NCI-H1092 treated with DMSO at 0.1 percent for 48 hours (cell line): ENCODE results near the gene ANKRD1.
"Not testable (repeated sequence)": the region's sequence is repeated elsewhere in the genome, so short reads cannot be mapped to it uniquely, and the experiment has no call there.

Experiments used
- DNase-seq: peaks from one replicate; lab custom pipeline; 2025; lab: John Stamatoyannopoulos, UW

The ANKRD1 gene

DNA sequence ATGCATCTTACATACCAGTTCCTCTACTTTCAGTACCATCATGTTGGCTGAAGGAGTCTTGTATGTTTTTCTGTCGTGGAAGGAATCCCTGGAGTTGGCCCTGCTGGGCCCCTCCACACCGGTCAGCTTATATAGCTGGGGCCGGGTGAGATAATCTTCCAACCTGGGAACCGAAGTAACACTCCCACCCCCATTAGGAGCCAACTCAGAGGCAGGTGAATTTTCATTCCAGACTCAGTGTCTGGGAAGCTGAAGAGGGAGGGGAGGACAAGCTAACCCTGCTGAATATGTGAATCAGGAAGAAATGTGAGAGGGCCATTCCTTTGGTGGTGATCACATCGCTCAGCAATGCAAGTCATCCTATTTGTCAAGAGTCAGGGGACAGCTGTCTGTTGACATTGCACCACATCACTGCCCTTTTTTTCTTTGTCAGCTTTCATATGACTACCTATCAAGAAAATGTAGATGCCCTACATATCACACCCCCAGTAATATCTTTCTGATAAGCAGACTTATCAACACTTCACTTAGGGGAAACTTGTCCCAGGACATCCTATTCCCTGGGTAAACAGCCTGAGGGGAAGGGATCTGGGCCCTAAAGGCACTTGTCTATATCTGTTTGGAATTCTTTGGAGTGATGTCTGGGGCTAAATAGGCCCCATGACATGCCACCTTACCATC lies at the start of gene ANKRD1:
TSS of gene ANKRD1 (minus strand) at position 102 of the 681 bp plus-strand sequence. CDS start at position 42, 60 bp downstream.
- DNase-seq: no peak

DNA sequence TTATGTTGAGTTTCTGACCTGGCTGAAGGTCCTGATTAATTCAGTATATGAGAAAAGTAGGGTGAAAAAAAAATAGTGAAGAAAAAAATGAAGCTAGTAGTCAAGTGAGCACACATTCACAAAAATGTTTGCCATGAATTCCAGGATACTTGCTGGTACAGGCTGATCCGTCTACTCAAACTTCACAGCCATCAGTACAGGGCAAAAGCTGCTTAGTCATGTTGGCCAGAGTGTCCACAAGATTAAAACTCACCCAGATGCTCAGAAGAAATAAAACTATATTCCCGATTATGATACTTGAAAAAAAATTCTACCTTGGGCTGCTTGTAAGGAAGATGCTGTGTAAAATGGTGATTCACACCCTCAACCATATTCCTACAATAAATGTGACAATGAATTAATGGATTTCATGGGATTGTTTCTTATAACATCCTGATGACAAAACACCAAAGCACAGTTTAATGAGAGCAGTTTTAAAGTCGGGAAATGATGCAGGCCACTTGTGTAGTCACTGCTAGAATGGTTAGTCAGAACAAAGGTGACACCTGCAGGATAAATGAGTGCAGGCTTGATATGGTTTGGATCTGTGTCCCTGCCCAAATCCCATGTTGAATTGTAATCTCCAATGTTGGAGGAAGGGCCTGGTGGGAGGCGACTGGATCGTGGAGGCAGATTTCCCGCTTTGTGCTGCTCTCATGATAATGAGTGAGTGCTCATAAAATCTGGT lies 49.2 kb upstream of the ANKRD1 start:
- no peak for DNase-seq

DNA sequence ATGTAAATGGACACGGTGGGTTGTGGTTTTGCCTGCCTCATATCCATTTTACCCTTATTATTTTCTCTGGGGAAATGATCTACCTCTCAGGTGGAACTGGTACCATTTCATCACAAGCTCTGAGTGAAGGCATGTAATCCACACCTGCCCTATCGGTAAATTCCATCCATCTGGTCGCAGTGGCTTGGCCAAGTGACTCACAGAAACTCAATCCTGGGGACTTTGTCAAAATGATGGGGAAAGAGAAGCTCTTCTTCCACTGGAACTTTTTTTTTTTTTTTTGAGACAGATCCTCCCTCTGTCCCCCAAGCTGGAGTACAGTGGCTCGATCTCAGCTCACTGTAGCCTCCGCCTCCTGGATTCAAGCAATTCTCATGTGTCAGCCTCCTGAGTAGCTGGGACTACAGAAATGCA lies 48.2 kb upstream of the ANKRD1 start:
- no peak for DNase-seq

DNA sequence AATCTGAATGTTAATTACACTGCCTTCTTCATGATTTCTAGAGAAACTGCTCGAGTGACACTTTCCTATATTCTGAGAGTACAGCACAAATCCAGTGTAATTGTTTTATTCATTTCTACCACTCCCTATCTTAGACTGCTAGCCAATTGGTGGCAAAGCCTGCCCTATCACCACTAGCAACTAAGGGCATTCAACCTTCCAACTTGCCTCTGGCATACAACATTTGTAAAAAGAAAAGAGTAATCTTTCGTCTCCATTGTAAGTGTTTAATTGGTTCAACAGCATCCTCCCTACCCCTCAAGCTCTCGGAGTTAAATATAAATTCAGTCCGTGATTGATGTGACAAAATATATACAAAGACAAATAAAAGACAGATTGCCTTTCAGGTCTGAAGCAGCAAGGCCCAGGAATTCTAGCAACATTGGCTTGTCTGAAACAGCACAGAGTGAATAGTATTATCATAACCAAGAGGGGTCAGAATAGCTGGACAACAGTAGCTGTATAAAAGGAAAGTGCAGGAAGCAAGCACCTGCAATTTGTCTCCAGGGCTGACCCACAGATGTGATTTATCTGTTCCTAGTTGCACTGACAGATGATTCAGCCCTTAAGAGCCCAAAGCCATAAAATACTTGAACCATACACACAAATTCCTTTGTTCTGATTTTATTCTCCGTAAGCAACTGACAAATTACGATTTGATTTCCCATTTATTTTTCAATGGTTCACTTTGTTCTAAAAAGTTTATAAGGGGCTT lies 47.6 kb upstream of the ANKRD1 start:
- no peak for DNase-seq

DNA sequence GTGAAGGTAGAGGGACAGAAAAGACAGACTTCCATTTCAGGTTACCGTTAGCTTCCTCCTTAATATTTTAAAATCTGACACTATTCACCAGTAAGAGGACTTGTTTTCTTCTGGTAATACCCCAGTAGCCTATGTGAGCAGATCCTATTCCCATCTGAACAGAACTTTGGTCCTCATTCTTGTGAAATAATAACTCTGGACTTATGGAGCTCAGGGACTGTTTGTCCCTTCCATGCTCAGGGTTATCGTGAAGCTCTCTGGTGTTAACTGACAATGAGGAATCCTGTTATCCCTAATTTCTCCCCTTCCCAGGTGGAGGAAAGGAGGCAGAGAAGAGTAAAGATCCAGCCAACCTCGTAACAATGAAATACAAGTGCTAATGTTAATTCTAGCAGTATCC lies 47.0 kb upstream of the ANKRD1 start:
- DNase-seq: no peak

DNA sequence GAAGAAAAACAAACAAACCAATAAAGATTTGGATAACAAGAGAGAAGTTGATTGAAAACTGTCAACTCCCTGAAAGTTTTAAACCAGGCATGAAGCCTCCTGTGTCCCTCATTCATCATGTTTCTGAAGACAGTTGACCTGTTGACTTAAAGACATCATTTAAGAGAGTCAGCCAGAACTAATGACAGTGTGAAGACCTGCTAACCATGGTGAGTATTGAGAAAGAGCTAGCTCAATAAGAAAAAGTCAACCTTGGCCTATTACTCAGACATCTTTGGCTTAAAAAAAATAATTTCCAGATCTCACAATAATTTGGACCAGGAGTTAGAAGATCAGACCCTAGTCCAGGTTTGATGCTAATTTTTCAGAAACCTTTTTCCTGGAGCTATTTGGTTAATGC lies 45.3 kb upstream of the ANKRD1 start:
- no peak for DNase-seq

DNA sequence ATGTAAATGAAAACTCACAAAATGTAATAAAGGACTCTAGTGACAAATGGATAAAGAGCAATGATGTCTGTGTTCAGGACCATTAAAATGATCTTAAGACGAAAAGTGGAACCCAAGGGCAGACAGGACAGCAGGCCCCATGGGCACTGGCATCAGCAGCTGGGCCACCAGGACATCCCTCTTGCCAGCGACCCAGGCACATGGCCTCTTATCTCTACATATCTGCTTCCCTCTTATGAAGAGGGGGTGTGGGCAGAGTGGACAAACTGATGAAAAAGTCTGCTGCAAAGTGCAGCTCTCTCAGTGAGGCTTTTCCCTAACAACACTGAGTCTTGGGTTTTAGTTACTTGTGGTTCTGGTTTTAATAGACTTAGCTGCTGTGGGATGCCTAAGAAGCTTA lies 44.8 kb upstream of the ANKRD1 start:
- no peak for DNase-seq

DNA sequence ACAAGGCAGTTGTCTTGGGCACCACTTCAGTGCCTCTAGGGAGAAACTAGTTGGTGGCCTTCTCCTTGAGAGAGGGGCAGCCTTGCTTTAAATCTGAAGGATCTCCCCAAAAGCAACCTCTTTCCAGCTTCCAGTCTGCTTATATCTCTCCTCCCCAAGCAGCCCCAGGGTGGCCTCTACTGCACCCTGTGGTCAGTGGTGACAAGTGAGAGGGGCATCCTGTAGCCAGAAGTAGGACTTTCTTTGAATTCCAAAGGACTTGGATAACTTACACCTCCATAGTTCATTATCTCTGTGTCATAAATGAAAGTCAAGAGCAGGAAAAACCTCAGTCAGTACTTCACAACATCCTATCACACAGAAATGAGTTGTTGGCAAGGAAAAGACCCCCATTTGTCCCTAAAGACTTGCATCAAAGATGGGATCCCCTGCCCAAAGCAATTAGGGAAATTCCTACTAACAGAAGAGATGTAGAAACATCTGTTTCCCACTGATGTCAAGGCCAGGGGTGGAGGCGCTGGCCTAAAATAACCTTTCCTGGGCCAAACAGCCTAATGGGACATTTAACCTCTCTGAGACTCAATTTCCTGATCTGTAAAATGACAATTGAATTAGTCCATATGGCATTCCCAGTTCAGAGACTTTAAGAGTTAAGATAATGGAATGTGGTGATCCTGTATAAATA lies 44.0 kb upstream of the ANKRD1 start:
- no peak for DNase-seq

DNA sequence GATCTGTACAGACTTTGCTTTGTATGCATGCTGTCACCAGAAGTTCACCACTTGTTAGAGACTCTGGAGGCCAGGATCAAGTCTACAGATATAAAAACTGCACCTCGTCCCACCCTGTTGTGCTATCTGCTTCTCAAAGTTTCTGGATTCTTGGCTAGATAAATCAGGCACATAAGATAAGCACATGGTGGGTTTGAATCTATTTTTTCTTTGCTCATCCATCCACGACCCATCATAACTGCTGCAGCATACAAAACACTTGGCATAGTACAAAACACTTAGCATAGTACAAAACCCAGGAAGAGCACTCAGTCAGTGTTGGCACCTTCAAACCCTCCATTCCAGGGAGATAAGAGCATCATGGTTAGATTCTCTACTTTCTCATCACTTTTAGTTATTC lies 42.4 kb upstream of the ANKRD1 start:
- DNase-seq: no peak

DNA sequence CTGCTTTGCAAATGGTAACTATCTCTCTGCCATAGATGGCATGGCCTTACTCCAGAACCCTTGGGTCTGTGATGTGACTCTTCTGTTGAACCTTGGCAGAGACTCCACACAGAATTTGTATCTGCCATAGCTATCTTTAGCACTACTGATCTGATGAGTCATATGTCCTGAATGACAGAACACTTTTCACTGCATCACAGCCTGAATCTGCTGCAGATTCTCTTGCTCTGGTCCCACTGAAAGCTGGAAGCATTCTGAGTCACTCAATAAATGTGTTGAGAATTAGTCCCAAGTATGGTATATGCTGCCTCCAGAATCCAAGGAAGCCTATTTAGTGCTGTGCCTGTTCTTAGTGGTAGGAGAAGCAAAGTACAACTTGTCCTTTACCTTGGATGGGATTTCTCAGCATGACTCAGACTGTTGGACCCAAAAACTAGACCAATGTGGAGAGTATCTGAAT lies 39.5 kb upstream of the ANKRD1 start:
- no peak for DNase-seq

DNA sequence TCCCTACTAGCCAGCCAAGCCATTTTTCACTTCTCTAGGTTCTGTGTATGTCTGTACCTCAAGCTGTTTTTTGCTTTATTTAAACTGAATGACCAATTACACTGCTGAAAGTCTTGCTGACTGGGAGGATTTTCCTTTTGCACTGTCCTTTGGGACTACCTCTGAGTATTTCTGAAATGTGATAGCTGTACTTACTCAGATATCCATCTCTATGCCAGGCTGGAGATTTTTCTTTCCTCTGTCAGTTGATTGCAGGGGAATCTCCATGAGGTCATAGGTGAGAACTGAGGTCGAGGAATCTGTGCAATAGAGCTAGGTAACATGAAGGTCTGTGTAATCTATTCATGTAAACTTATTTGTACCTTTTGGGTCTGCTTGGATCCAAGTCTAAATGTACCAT lies 38.9 kb upstream of the ANKRD1 start:
- DNase-seq: no peak

DNA sequence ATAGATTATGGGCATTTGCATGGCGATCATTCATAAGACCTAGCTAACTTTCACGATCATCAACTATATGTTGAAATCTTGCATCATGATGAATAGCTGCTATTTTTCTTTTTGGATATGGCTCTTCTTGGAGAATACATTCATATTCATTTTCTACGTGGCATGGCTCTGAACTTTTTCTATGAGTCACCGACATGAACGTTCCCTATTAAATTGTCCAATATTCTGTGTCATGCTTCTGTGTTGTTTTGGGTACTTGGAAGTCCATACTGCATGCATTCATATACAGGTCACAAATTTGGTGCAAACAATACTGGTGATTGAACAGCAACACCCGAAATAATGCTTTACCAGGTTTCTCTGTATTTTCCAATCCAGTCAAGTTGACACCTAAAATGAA lies 37.9 kb upstream of the ANKRD1 start:
- DNase-seq: no peak

DNA sequence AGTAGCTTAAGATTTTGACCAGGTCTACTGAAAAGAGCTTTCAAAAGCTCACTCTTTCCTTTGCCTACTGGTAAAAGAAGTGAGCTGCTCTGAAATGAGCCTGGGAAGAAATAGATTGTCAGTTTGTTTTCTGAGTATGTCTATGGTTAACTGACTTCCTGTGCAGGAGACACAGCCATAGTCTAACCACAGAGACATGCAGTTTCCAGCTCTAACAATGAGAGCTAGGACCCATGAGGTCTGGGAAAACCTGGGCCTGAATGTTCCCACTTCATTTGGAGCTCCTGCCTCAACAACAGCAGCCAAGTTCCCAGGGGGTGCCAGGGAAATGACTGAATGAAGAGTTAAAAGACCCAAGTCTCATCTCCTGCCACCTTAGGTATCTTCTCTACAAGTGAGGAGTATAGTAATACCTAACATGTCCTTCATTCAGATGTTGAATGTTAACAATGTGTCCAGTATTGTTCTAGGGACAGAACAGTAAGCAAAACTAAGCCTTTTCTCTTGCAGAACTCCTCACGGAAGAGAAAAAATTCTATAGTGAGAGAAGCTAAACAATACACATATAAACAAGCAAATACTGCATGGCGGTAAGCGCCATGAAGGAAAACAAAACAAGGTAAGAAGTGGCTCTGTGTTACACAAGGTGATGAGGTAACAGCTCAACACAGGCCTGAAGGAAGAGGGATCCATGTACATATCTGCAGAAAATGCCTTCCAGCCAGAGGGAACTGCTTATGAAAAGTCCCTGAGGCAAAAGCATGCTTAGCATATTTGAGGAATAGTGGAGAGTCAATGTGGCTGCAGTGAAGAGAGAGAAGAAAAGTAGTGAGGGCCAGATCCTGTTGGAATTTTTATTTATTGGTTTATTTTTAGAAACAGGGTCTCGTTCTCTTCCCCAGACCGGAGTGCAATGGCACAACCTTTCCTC lies 26.4 kb upstream of the ANKRD1 start:
- no peak for DNase-seq

DNA sequence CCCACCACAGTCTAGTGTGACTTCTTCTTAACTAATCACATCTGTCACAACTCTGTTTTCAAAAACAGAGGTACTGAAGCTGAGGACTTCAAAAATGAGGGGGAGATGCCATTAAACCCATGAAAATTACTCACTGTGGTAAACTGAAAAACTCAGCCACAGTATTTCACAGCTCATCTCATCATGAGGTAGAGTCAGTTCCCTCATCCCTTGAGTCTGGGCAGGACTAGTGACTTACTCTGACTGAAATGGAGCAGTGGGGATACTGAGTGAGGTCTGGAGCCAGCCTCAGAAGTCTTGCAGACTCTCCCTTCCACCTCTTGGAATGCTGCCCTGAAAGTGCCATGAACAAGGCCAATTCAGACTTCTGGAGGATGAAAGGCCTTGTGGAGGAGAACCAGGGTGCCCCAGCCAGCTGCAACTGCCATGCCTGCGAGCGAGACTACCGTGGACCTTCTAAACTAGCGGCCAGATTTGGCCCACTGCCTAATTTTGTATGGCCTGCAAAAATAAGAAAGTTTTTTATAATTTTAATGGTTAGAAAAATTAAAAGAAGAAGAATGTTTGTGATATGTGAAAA lies 24.7 kb upstream of the ANKRD1 start:
- DNase-seq: no peak

DNA sequence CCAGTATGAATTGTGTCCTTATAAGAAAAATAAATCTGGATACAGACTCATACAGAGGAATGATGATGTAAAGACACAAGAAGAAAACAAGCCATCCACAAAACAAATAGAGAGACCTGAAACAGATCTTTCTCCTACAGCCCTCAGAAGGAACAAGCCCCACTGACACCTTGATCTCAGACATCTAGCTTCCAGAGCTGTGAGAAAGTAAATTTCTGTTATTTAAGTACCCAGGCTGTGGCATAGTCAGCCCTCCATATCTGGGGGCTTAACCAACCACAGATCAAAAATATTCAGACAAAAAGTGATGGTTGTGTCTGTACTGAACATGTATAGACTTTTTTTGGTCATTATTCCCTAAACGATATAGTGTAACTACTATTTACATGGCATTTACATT lies 23.9 kb upstream of the ANKRD1 start:
- DNase-seq: no peak

DNA sequence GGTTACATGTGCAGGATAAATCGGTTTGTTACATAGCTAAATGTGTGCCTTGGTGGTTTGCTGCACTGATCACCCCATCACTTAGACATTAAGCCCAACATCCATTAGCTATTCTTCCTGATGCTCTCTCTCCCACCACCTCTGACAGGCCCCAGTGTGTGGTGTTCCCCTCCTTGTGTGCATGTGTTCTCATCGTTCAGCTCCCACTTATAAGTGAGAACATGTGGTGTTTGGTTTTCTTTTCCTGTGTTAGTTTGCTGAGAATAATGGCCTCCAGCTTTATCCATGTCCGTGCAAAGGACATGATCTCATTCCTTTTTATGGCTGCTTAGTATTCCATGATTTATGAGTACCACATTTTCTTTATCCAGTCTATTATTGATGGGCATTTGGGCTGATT lies 22.1 kb upstream of the ANKRD1 start:
- not testable (repeated sequence) for DNase-seq

DNA sequence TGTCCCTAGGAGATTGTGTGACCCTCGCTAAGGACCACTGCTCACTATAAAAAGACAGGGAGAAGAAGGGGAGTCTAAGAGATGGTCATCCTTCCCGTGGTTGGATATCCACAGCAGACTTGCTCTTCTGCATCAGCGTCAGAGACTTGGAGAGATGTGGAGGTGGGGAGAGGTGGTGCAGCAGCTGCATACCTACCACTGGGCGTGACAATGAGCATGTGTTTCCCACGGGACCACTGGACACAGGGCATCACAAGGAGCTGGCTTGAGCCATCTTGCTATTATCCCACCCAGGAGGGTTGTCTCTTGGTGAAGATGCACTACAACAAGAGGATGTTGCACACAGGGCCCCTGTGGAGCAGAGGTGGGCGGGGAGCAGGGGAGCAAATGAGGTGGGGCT lies 18.8 kb upstream of the ANKRD1 start:
- DNase-seq: no peak

DNA sequence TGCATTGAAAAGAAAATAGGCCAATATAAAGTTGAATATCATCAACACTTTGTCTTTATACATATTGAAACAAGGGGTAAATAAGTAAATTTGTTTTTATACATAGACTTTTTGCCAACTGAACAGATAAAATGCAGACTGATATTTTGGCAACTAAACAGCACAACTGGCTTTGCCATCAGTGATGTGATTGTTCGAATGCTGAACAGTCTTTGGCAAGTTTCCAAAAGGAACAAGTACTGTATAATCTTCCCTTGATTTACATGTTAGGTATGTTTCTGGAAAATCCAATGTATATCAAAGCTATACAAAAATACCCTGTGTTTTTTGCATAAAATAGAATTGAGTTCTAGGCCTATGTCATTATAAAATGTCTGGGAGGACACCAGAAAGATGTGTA lies 18.2 kb upstream of the ANKRD1 start:
- DNase-seq: no peak

DNA sequence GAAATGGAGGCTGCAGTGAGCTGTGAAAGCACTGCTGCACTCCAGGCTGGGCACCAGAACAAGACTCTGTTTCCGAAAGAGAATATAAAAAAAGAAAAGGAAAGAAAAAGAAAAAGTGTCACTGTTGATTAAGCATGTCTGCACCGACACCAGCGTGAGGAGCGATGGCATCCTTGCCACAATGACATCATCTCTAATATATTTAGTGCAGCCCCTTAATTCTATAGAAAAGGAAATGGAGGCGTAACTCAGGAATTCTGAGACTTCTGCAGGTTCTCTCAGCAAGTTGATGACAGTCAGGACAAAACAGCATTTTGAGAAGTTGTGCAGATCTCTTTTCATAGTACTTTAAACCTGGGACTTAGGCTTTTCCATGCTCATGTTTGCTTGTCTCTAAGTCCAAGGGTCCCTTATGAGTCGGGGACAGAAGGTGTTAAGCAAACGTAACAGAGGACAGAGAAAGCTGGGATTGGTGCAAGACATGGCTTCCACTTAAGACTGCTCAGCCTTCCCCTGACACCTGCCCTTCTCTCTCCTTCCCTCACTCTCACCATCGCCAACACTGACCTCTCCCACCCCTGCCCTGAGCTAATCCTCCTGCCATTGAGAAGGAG lies 16.9 kb upstream of the ANKRD1 start:
- no peak for DNase-seq

DNA sequence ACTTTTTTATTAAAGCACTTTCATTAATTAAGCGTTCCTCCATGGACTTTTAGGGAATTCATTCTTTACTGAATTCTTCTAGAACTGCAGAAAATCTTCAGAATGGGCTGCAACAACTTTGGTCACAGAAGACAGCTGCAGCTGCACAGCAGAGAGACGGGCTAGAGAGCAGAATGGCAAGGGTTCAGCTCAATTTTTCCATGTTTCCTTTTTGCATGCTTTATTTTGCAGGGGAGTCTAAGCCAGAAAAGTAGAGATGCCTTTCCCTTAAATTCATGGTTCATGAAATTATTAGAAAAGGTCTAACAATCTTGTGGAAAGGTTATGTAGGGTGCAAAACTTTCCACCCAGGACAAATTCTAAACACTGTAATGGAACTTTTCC lies 15.4 kb upstream of the ANKRD1 start:
- DNase-seq: no peak
